GM12865 (cell line): ENCODE results near the gene BEST3.

Source experiments
- DNase-seq: peaks from one replicate; pipeline ENCODE4 v3.0.0; 2010; ENCODE audit warnings: low read depth
- H3K4me3 ChIP-seq: 2 replicates; pipeline ENCODE4 v1.5.1; 2011; ENCODE audit warnings: mild to moderate bottlenecking, low read depth, low read length, control low read depth
- TF ChIP-seq, protein P1 (sequence below): IDR thresholded peaks from 2 replicates; pipeline ENCODE4 v1.5.1; 2011; ENCODE audit warnings: low read length, control low read depth, low read depth, inconsistent platforms; ENCODE audit not compliant: insufficient read depth; ENCODE audit errors: missing control alignments

The BEST3 gene

GRCh38 chr12:69644511-69644910, 54.6 kb downstream of the BEST3 start:
- H3K4me3 ChIP-seq: no peak overlapping the region
- no peak for DNase-seq
- TF ChIP-seq, protein P1, sequence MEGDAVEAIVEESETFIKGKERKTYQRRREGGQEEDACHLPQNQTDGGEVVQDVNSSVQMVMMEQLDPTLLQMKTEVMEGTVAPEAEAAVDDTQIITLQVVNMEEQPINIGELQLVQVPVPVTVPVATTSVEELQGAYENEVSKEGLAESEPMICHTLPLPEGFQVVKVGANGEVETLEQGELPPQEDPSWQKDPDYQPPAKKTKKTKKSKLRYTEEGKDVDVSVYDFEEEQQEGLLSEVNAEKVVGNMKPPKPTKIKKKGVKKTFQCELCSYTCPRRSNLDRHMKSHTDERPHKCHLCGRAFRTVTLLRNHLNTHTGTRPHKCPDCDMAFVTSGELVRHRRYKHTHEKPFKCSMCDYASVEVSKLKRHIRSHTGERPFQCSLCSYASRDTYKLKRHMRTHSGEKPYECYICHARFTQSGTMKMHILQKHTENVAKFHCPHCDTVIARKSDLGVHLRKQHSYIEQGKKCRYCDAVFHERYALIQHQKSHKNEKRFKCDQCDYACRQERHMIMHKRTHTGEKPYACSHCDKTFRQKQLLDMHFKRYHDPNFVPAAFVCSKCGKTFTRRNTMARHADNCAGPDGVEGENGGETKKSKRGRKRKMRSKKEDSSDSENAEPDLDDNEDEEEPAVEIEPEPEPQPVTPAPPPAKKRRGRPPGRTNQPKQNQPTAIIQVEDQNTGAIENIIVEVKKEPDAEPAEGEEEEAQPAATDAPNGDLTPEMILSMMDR: no peak

DNA sequence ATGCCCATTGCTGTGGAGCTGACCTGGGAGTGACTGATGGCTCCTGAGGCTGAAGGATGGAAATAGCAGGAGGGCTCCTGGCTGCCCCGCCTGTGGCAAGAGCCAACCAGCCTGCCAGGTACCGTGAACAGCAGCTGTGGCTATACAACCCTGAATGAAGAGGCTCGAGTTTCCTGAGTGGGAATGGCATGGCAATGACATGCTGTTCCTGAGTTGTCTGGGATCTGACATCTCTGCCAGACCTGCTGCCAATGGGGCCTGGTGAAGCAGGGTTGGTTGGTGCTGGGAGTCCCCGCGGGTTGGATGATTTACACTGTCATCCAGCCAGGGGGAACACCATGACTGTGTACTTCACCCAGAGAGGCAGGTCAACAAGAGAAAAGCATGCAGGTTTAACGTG, 56.6 kb downstream of the BEST3 start:
- TF ChIP-seq, protein P1: no peak
- H3K4me3 ChIP-seq: no peak overlapping the region
- no peak for DNase-seq

DNA sequence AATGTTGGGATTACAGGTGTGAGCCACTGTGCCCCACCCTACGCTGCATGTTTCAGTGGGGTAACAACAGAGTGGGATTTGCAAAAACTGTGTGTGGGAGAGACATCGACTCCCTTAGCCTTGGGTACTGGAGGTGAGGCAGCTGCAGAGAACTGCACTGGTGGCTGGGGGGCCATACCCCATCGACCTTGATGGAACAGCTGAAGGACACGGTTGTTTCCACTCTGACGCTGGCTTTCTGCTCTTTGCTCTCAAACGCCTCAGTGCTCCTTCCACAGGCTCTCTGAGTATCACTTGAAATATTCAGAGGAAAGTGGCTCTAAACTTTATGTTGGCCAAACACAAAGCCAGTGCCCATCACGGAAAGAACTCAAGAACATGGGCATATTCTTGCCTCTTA, 57.6 kb downstream of the BEST3 start:
- TF ChIP-seq, protein P1: no peak
- DNase-seq: no peak

GRCh38 chr12:69639400-69640016, 59.6 kb downstream of the BEST3 start:
- DNase-seq: peak; percentile 72
- TF ChIP-seq, protein P1: peak; percentile 84

More for the DNA sequence above, 57.6 kb downstream of the BEST3 start:
- no peak overlapping the region for H3K4me3 ChIP-seq

DNA sequence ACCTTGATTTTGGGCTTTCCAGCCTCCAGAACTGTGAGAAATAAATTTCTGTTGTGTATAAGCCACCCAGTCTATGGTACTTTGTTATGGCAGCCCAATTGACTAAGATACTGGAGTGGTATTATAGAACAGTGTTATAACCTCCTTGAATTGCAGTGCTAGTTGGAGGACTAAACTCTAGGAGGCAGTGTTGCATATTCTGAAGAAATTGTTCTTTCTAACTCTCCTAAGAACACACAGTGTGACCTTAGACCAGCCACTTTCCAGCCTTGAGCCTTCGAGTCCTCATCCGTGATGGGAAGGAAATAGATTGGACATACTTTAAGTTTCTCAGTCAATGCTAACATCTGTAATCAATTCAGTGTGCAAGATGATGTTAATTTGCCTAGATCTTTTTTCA, 66.0 kb downstream of the BEST3 start:
- TF ChIP-seq, protein P1: peak; percentile 14
- H3K4me3 ChIP-seq: no peak overlapping the region
- no peak for DNase-seq

More at GRCh38 chr12:69639400-69640016, 59.6 kb downstream of the BEST3 start:
- no peak overlapping the region for H3K4me3 ChIP-seq

DNA sequence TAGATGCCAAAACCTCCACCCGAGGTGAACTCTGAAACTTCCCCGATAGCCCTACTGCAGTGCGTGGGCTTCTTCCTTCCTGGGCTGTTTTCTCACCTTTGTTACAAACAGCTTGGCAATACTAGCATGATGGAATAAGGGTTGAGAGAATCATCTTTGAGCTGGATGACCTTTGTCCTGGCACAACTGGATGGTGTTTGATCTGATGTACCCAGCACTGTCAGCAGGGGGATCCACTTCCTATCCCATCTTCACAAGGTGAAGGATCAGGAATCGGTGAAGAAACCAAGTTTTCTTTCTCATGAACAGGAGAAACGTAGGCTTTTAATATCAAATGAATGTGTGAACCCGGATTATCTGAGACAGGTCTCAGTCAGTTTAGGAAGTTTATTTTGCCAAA, 68.9 kb downstream of the BEST3 start:
- TF ChIP-seq, protein P1: peak; percentile 20
- no peak for DNase-seq
- H3K4me3 ChIP-seq: no peak overlapping the region

DNA sequence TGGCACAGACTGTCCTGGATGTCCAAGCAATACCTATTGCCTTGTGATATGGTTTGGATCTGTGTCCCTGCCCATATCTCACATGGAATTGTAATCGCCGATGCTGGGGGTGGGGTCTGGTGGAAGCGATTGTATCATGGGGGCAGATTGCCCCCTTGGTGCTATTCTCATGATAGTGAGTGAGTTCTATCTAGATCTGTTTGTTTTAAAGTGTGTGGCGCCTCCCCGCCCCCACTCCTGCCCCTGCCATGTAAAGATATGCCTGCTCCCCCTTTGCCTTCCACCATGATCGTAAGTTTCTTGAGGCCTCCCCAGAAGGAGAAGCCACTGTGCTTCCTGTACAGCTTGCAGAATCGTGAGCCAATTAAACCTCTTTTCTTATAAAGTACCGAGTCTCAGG, 71.6 kb downstream of the BEST3 start:
- DNase-seq: no peak
- H3K4me3 ChIP-seq: no peak overlapping the region
- TF ChIP-seq, protein P1: no peak
